Parathyroid adenoma (tissue), 2 donors: ENCODE measurements around the gene TMA16.
"Not testable (repeated sequence)": the region's sequence is repeated elsewhere in the genome, so short reads cannot be mapped to it uniquely, and the experiment has no call there.

Experiments used
- H2AFZ ChIP-seq: fragments of 300-600 bp; sonication (generic); one replicate; pipeline ENCODE4 v1.7.0; 2017; ENCODE audit warnings: antibody characterized with exemption, mild to moderate bottlenecking
- H3K27ac ChIP-seq: fragments of 300-600 bp; sonication (generic); one replicate; pipeline ENCODE4 v1.7.0; 2017
- H3K27me3 ChIP-seq: fragments of 300-600 bp; sonication (generic); one replicate; pipeline ENCODE4 v1.7.0; 2017; ENCODE audit warnings: low read length; ENCODE audit not compliant: control insufficient read depth, insufficient read depth
- H3K36me3 ChIP-seq: fragments of 300-600 bp; sonication (generic); one replicate; pipeline ENCODE4 v1.7.0; 2017; ENCODE audit warnings: low read length; ENCODE audit not compliant: control insufficient read depth, insufficient read depth
- H3K4me1 ChIP-seq: fragments of 300-600 bp; sonication (generic); one replicate; pipeline ENCODE4 v1.7.0; 2017; ENCODE audit warnings: control low read depth
- H3K4me2 ChIP-seq: fragments of 300-600 bp; sonication (generic); one replicate; pipeline ENCODE4 v1.7.0; 2017; ENCODE audit warnings: low read length
- H3K4me3 ChIP-seq: fragments of 300-600 bp; sonication (generic); one replicate; pipeline ENCODE4 v1.7.0; 2017; ENCODE audit warnings: low read depth, low read length
- H3K79me2 ChIP-seq: fragments of 300-600 bp; sonication (generic); one replicate; pipeline ENCODE4 v1.7.0; 2017; ENCODE audit warnings: control low read depth
- H3K9ac ChIP-seq: fragments of 300-600 bp; sonication (generic); one replicate; pipeline ENCODE4 v1.7.0; 2017; ENCODE audit warnings: mild to moderate bottlenecking
- H3K9me3 ChIP-seq: fragments of 300-600 bp; sonication (generic); one replicate; pipeline ENCODE4 v1.7.0; 2017; ENCODE audit warnings: low read length; ENCODE audit not compliant: control insufficient read depth
- TF ChIP-seq, protein P1 (sequence below): fragments of 300-600 bp; sonication (generic); IDR thresholded peaks from one replicate; pipeline ENCODE4 v1.7.0; 2017; ENCODE audit warnings: antibody characterized with exemption, mild to moderate bottlenecking
- donor health status: primary hyperparathyroidism.

The TMA16 gene

DNA sequence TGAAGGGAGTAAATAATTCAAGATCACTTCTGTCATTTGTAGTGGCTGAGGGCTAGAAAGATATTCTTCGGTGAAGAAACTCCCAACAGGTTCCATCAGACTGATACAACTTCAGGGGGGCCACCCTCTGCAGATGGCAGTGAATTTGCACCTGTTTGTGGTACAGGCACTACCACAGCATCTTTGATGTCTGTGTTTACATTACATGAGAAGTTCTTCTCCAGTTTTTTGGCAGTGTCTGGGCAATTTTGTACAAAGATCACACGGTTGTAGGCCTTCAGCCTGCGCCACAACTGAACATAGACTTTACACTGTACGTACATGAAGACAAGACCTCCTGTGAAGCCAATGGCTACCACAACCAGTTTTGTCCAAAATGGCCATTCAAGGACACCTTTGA lies 34.2 kb downstream of the TMA16 start:
- H3K27ac ChIP-seq = no peak overlapping the region

DNA sequence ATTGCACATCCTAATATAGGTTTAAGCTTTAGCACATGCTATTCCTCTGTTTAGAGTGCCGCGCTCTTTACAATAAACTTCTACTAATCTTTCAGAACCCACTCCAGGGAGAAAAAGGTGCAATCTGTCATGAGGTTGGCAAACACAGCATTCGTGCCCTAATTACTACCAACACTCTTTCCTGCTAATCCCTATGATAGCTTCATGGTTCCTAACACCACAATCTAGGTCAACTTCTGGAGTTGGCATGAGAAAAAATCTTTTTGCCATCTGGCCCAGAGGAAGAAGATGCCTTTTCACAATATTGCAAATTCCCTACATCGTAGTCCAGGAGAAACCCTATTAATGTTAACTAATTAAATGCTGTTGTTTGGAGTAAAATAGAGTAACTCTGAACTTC lies 39.6 kb downstream of the TMA16 start:
- H3K4me3 ChIP-seq = no peak overlapping the region
- TF ChIP-seq, protein P1, sequence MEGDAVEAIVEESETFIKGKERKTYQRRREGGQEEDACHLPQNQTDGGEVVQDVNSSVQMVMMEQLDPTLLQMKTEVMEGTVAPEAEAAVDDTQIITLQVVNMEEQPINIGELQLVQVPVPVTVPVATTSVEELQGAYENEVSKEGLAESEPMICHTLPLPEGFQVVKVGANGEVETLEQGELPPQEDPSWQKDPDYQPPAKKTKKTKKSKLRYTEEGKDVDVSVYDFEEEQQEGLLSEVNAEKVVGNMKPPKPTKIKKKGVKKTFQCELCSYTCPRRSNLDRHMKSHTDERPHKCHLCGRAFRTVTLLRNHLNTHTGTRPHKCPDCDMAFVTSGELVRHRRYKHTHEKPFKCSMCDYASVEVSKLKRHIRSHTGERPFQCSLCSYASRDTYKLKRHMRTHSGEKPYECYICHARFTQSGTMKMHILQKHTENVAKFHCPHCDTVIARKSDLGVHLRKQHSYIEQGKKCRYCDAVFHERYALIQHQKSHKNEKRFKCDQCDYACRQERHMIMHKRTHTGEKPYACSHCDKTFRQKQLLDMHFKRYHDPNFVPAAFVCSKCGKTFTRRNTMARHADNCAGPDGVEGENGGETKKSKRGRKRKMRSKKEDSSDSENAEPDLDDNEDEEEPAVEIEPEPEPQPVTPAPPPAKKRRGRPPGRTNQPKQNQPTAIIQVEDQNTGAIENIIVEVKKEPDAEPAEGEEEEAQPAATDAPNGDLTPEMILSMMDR = no peak
- no peak overlapping the region for H3K9ac ChIP-seq
- H3K27me3 ChIP-seq = no peaks in the 10 kb centered on the region
- no peaks in the 10 kb centered on the region for H3K9me3 ChIP-seq
- H2AFZ ChIP-seq = no peak overlapping the region
- no peaks in the 10 kb centered on the region for H3K79me2 ChIP-seq
- H3K4me1 ChIP-seq = no peaks in the 10 kb centered on the region
- no peak overlapping the region for H3K27ac ChIP-seq
- H3K4me2 ChIP-seq = no peak overlapping the region
- no peaks in the 10 kb centered on the region for H3K36me3 ChIP-seq

More for the DNA sequence above, 34.2 kb downstream of the TMA16 start:
- H3K9ac ChIP-seq = no peak overlapping the region
- no peak overlapping the region for H3K4me2 ChIP-seq
- H3K4me1 ChIP-seq = no peaks in the 10 kb centered on the region
- TF ChIP-seq, protein P1 = no peak
- H2AFZ ChIP-seq = no peak overlapping the region
- H3K4me3 ChIP-seq = no peak overlapping the region
- H3K9me3 ChIP-seq = no peaks in the 10 kb centered on the region
- H3K36me3 ChIP-seq = no peaks in the 10 kb centered on the region
- H3K27me3 ChIP-seq = no peaks in the 10 kb centered on the region
- H3K79me2 ChIP-seq = no peaks in the 10 kb centered on the region

DNA sequence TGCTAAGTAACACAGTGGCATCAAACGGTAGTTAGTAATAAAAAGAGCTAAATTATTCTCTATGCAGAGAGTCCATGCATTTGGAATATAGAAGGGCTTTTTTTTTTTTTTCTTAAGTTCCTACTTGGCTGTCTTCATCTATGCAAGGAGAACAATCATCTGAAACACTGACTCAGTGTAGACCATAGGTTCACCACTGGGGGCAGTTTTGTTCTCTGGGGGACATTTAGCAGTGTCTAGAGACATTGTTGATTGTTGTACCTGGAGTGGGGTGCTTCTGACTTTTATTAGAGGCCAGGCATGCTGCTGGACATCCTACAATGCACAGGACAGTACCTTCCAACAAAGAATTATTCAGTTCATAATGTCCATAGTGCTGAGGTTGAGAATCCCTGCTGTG lies 41.2 kb downstream of the TMA16 start:
- no peaks in the 10 kb centered on the region for H3K9me3 ChIP-seq
- H2AFZ ChIP-seq = no peak overlapping the region
- no peak overlapping the region for H3K27ac ChIP-seq
- no peaks in the 10 kb centered on the region for H3K79me2 ChIP-seq
- H3K36me3 ChIP-seq = no peaks in the 10 kb centered on the region
- H3K27me3 ChIP-seq = no peaks in the 10 kb centered on the region
- H3K4me1 ChIP-seq = no peaks in the 10 kb centered on the region
- H3K9ac ChIP-seq = no peak overlapping the region
- no peak overlapping the region for H3K4me3 ChIP-seq
- H3K4me2 ChIP-seq = no peak overlapping the region
- TF ChIP-seq, protein P1 = no peak

DNA sequence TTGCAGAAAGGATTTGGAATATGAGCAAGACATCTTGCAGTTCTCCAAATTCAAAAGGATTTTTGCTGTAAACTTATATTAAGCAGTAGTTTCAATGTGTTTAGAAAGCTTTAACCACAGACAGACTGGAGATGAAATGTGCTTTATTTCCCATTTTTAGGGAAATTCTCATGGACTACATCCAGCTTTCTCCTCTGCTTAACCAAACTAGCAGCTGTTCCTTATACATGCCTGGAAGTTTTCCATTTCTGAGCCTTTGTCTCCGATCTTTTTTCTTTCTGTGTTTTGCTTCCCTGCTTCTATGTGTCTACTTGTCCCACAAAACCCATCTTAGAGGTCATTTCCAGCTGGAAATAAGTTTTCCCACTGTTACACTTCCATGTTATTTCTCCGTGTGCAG lies 41.6 kb downstream of the TMA16 start:
- Histone ChIP-seq H3K9ac (no peak overlapping the region), H3K4me3 (no peak overlapping the region), H3K27ac (no peak overlapping the region), H3K36me3 (no peaks in the 10 kb centered on the region), H3K9me3 (no peaks in the 10 kb centered on the region), H3K27me3 (no peaks in the 10 kb centered on the region), H3K4me2 (no peak overlapping the region), H3K4me1 (no peaks in the 10 kb centered on the region), H3K79me2 (no peaks in the 10 kb centered on the region), H2AFZ (no peak overlapping the region)
- TF ChIP-seq, protein P1 = no peak

DNA sequence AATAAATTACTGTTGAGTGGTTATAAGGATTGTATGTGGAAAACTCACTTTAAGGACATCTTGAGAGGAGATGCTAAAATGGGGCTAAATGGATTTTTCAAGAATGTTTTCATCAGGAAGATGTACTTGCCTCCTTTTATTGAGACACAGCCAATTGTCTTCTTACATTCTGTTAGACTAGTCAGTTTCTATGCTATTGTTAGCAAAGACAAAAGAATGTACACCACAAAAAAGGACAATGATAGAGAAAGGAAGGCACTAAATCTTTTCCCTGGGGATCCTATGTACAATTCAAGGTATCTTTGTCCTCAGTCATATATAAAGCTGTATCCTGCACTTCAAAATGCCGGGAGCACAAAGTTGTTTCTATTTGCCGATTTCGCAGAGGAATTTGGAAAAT lies 42.6 kb downstream of the TMA16 start:
- no peaks in the 10 kb centered on the region for H3K36me3 ChIP-seq
- H3K4me2 ChIP-seq = no peak overlapping the region
- no peak overlapping the region for H3K4me3 ChIP-seq
- no peak overlapping the region for H3K27ac ChIP-seq
- no peaks in the 10 kb centered on the region for H3K4me1 ChIP-seq
- H3K9me3 ChIP-seq = no peaks in the 10 kb centered on the region
- no peaks in the 10 kb centered on the region for H3K27me3 ChIP-seq
- TF ChIP-seq, protein P1 = no peak
- no peak overlapping the region for H3K9ac ChIP-seq
- no peaks in the 10 kb centered on the region for H3K79me2 ChIP-seq
- no peak overlapping the region for H2AFZ ChIP-seq

DNA sequence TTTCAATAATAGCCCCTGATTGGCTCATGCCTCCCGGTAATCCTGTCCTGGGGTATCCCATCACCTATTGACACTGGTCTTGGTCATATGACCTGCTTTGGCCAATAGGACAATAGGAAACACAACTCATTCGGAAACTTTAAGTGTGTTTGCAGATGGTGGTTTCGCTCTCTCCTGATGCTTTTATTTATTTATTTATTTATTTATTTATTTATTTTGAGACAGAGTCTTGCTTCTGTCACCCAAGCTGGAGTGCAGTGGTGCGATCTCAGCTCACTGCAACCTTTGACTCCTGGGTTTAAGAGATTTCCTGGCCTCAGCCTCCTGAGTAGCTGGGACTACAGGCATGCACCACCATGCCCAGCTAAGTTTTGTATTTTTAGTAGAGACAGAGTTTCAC lies 44.3 kb downstream of the TMA16 start:
- not testable (repeated sequence) for H3K4me1 ChIP-seq, H3K9ac ChIP-seq, H3K27ac ChIP-seq, H3K36me3 ChIP-seq, H2AFZ ChIP-seq, H3K4me3 ChIP-seq, H3K4me2 ChIP-seq, H3K27me3 ChIP-seq, H3K79me2 ChIP-seq, H3K9me3 ChIP-seq
